HCT116 (cell line): ENCODE measurements around the gene STK4. TPM values are rescaled to one million over a fixed set of nuclear protein-coding genes. Genes with fewer than 3 reads are reported as not detected.
A peak's percentile ranks its signal among the peaks of the same experiment; 100 is the strongest.

Experiments used
- ATAC-seq: fragments of 200-7000 bp; cut with Tn5 transposase; 2 replicates; pipeline ENCODE4 v1.9.1; 2020; ENCODE audit warnings: mild to moderate bottlenecking, moderate library complexity
- BruUV-seq: library from RNA; stranded (reverse); fragments of 400-500 nt; replicated peaks from 2 replicates; lab custom pipeline; 2021; lab: Mats Ljungman, UMichigan
- CTCF ChIA-PET: fragments of 300-600 bp; sonication (Branson Sonifier 250); formaldehyde crosslinking; loops from one replicate; lab custom pipeline; 2021; ENCODE audit warnings: antibody characterized with exemption; lab: Charles Lee
- POLR2A ChIA-PET: fragments of 300-600, 350-600 bp; sonication (Branson Sonifier 250); formaldehyde crosslinking; loops from one replicate; lab custom pipeline; 2021; ENCODE audit warnings: antibody characterized with exemption; lab: Charles Lee
- RAD21 ChIA-PET, 2 experiments: fragments of 300-600 bp; sonication (Branson Sonifier 250); formaldehyde crosslinking; loops; one replicate each; lab custom pipeline; 2023; ENCODE audit warnings: low total read pairs in 2 of 2; ENCODE audit not compliant: uncharacterized antibody in 2 of 2, unreplicated experiment in 2 of 2, low non-redundant PET in 1 of 2; lab: Charles Lee
- DNase-seq: peaks from one replicate; pipeline ENCODE4 v3.0.0-alpha.2; 2010; ENCODE audit warnings: low read depth, low spot score
- H2AFZ ChIP-seq: fragments of 200-600 bp; shearing (Covaris generic), sonication (generic); 2 replicates; pipeline ENCODE4 v1.6.1; 2017; ENCODE audit warnings: low read depth, mixed run types, mixed read lengths, antibody characterized with exemption, low read length; ENCODE audit not compliant: poor library complexity, severe bottlenecking
- H3K27ac ChIP-seq: 2 replicates; pipeline ENCODE4 v1.5.1; 2012; ENCODE audit warnings: low read depth, low read length
- H3K27me3 ChIP-seq: fragments of 200-600 bp; sonication (generic); 2 replicates; pipeline ENCODE4 v1.6.1; 2016; ENCODE audit warnings: mixed run types, low read length, mixed read lengths; ENCODE audit not compliant: insufficient read depth
- H3K36me3 ChIP-seq, 2 experiments: fragments of 200-500 bp in 1 of 2; fragments of 200-600 bp in 1 of 2; sonication (Bioruptor generic) in 1 of 2; sonication (generic) in 1 of 2; 2 replicates each; pipeline versions ENCODE4 v1.5.1 to v1.6.1; 2014 to 2016; ENCODE audit warnings: low read length in 2 of 2, inconsistent platforms in 1 of 2, mixed read lengths in 1 of 2, mixed run types in 1 of 2; ENCODE audit not compliant: insufficient read depth in 2 of 2, control insufficient read depth in 1 of 2
- H3K4me1 ChIP-seq, 2 experiments: fragments of 200-600 bp in 1 of 2; sonication (generic) in 1 of 2; 2 replicates each; pipeline versions ENCODE4 v1.5.1 to v1.6.1; 2012 to 2017; ENCODE audit warnings: low read length in 2 of 2, inconsistent platforms in 1 of 2, mild to moderate bottlenecking in 1 of 2, mixed read lengths in 1 of 2, mixed run types in 1 of 2, moderate library complexity in 1 of 2; ENCODE audit not compliant: insufficient read depth in 2 of 2, control insufficient read depth in 1 of 2
- H3K4me2 ChIP-seq: fragments of 200-600 bp; sonication (generic); 2 replicates; pipeline ENCODE4 v1.6.1; 2017; ENCODE audit warnings: mixed run types, low read length, mixed read lengths
- H3K4me3 ChIP-seq, 2 experiments: fragments of 200-600 bp in 1 of 2; sonication (generic) in 1 of 2; replicated peaks in 1 of 2; 2 replicates each; pipeline ENCODE4 v1.5.1; 2011 to 2016; ENCODE audit warnings: low read length in 2 of 2, control low read depth in 1 of 2, low read depth in 1 of 2, mild to moderate bottlenecking in 1 of 2, mixed read lengths in 1 of 2, mixed run types in 1 of 2
- H3K79me2 ChIP-seq: fragments of 200-600 bp; sonication (generic); 2 replicates; pipeline ENCODE4 v1.6.1; 2017; ENCODE audit warnings: mild to moderate bottlenecking, mixed run types, low read length, moderate library complexity, mixed read lengths; ENCODE audit not compliant: insufficient read depth
- H3K9ac ChIP-seq: fragments of 200-600 bp; sonication (generic); 2 replicates; pipeline ENCODE4 v1.6.1; 2016; ENCODE audit warnings: low read length, mixed read lengths
- H3K9me2 ChIP-seq: fragments of 200-600 bp; sonication (generic), shearing (Covaris generic); 2 replicates; pipeline ENCODE4 v1.6.1; 2017; ENCODE audit warnings: mixed run types, mild to moderate bottlenecking, moderate library complexity; ENCODE audit not compliant: insufficient read depth
- H3K9me3 ChIP-seq, 2 experiments: fragments of 200-500 bp in 1 of 2; fragments of 200-600 bp in 1 of 2; sonication (Bioruptor generic) in 1 of 2; sonication (generic) in 1 of 2; 2 replicates each; pipeline ENCODE4 v1.6.1; 2014 to 2017; ENCODE audit warnings: low read length in 2 of 2, mixed read lengths in 2 of 2, inconsistent platforms in 1 of 2, low read depth in 1 of 2, mild to moderate bottlenecking in 1 of 2, mixed run types in 1 of 2, moderate library complexity in 1 of 2; ENCODE audit not compliant: control insufficient read depth in 1 of 2, insufficient read depth in 1 of 2
- H4K20me1 ChIP-seq: fragments of 200-600 bp; sonication (generic), shearing (Covaris generic); 2 replicates; pipeline ENCODE4 v1.6.1; 2017; ENCODE audit warnings: mixed run types, mild to moderate bottlenecking, moderate library complexity; ENCODE audit not compliant: insufficient read depth
- CBX3 ChIP-seq: IDR thresholded peaks from 2 replicates; pipeline ENCODE4 v1.6.1; 2012; ENCODE audit warnings: low read depth
- CEBPB ChIP-seq: IDR thresholded peaks from 2 replicates; pipeline ENCODE4 v1.6.1; 2012; ENCODE audit warnings: low read depth
- CTCF ChIP-seq, 3 experiments: fragments of 200-600 bp in 1 of 3; sonication (generic) in 1 of 3; IDR thresholded peaks in 2 of 3; conservative IDR thresholded peaks in 1 of 3; 2 replicates each; pipeline ENCODE4 v1.5.1; 2012 to 2017; ENCODE audit warnings: low read depth in 2 of 3, low read length in 2 of 3, antibody characterized with exemption in 1 of 3, borderline replicate concordance in 1 of 3, control low read depth in 1 of 3, mild to moderate bottlenecking in 1 of 3, mixed read lengths in 1 of 3, mixed run types in 1 of 3, moderate library complexity in 1 of 3; ENCODE audit not compliant: insufficient read depth in 1 of 3
- EGR1 ChIP-seq: IDR thresholded peaks from 2 replicates; pipeline ENCODE4 v1.6.1; 2012; ENCODE audit warnings: low read depth
- ELF1 ChIP-seq: IDR thresholded peaks from 2 replicates; pipeline ENCODE4 v1.6.1; 2012; ENCODE audit warnings: low read depth, borderline replicate concordance
- EZH2 ChIP-seq: fragments of 200-600 bp; sonication (generic); IDR thresholded peaks from 2 replicates; pipeline ENCODE4 v1.6.1; 2017; ENCODE audit warnings: antibody characterized with exemption, mixed run types
- FOSL1 ChIP-seq: IDR thresholded peaks from 2 replicates; pipeline ENCODE4 v1.6.1; 2012; ENCODE audit warnings: low read depth
- JUND ChIP-seq: IDR thresholded peaks from 2 replicates; pipeline ENCODE4 v1.6.1; 2012
- POLR2A ChIP-seq: IDR thresholded peaks from 2 replicates; pipeline ENCODE4 v1.7.0; 2011; ENCODE audit warnings: borderline replicate concordance; ENCODE audit not compliant: insufficient read depth, insufficient read length; ENCODE audit errors: extremely low read depth
- POLR2AphosphoS5 ChIP-seq: IDR thresholded peaks from 2 replicates; pipeline ENCODE4 v1.6.1; 2011; ENCODE audit warnings: mild to moderate bottlenecking, low read depth, low read length, moderate library complexity
- RAD21 ChIP-seq: IDR thresholded peaks from 2 replicates; pipeline ENCODE4 v1.6.1; 2012; ENCODE audit warnings: low read depth, mild to moderate bottlenecking
- SIN3A ChIP-seq: IDR thresholded peaks from 2 replicates; pipeline ENCODE4 v1.6.1; 2012; ENCODE audit warnings: low read depth
- SP1 ChIP-seq: IDR thresholded peaks from 2 replicates; pipeline ENCODE4 v1.6.1; 2012; ENCODE audit warnings: low read depth
- TCF7L2 ChIP-seq: IDR thresholded peaks from 2 replicates; pipeline ENCODE4 v1.7.0; 2011; ENCODE audit warnings: borderline replicate concordance, inconsistent platforms; ENCODE audit not compliant: insufficient read depth, insufficient read length; ENCODE audit errors: extremely low read depth
- YY1 ChIP-seq: IDR thresholded peaks from 2 replicates; pipeline ENCODE4 v1.6.1; 2011; ENCODE audit warnings: low read length, low read depth, moderate library complexity, mild to moderate bottlenecking; ENCODE audit not compliant: insufficient replicate concordance; ENCODE audit errors: extremely low read depth
- ZBTB33 ChIP-seq: IDR thresholded peaks from 2 replicates; pipeline ENCODE4 v1.6.1; 2011; ENCODE audit warnings: mild to moderate bottlenecking, low read length, moderate library complexity; ENCODE audit not compliant: insufficient replicate concordance; ENCODE audit errors: extremely low read depth
- ZNF274 ChIP-seq: fragments of 200-500 bp; sonication (Bioruptor generic); IDR thresholded peaks from 2 replicates; pipeline ENCODE4 v1.6.1; 2014; ENCODE audit warnings: mild to moderate bottlenecking, low read depth, low read length, inconsistent platforms
- intact Hi-C: fragments of 100-400 bp; cut with micrococcal nuclease; formaldehyde crosslinking; loops from 2 replicates; pipeline ENCODE4 v1.10.0; 2022
- total RNA-seq: library from RNA; stranded (reverse); gene quantifications from one replicate; pipeline ENCODE4 v1.2.1, GENCODE V29; 2021; ENCODE audit not compliant: unreplicated experiment
- TF ChIP-seq, protein P1 (sequence below): IDR thresholded peaks from 2 replicates; pipeline ENCODE4 v1.6.1; 2012
- TF ChIP-seq, protein P2 (sequence below): IDR thresholded peaks from 2 replicates; pipeline ENCODE4 v1.6.1; 2012; ENCODE audit warnings: low read depth

STK4 gene
- total RNA-seq, 1 experiment from 2014 or later: 45.4 TPM

- Histone ChIP-seq H3K4me3 (no peak overlapping the region), H3K27ac (no peak overlapping the region), H3K4me1 (no peaks in the 10 kb centered on the region), H3K4me2 (no peak overlapping the region), H3K36me3 (peaks cover 22 to 23% of the 10 kb centered on the region in 2 experiments; a peak in 3 of 4 replicates), H3K9me3 (no peaks in the 10 kb centered on the region), H3K79me2 (no peaks in the 10 kb centered on the region), H3K9me2 (no peaks in the 10 kb centered on the region), H2AFZ (no peak overlapping the region), H3K27me3 (no peaks in the 10 kb centered on the region), H4K20me1 (no peaks in the 10 kb centered on the region), H3K9ac (no peak overlapping the region)
- no peak for ATAC-seq
- BruUV-seq: TSS peak; percentile 53
- TF ChIP-seq ZNF274: no peak
- no peak for TF ChIP-seq EZH2
- TF ChIP-seq FOSL1: no peak
- no peak for TF ChIP-seq YY1
- TF ChIP-seq, protein P1, sequence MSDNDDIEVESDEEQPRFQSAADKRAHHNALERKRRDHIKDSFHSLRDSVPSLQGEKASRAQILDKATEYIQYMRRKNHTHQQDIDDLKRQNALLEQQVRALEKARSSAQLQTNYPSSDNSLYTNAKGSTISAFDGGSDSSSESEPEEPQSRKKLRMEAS: no peak
- TF ChIP-seq TCF7L2: no peak
- TF ChIP-seq SIN3A: no peak
- no peak for TF ChIP-seq JUND
- TF ChIP-seq CBX3: no peak
- no peak for TF ChIP-seq SP1
- no peak for TF ChIP-seq CEBPB
- TF ChIP-seq ZBTB33: no peak
- no peak for TF ChIP-seq CTCF (IDR thresholded peaks at IDR 0.05 in 2 of 3, conservative IDR thresholded peaks at IDR 0.05 in 1 of 3; ENCODE audit: borderline replicate concordance in 1 of 3, insufficient read depth in 1 of 3, low read depth in 2 of 3, low read length in 2 of 3)
- TF ChIP-seq EGR1: no peak
- no peak for TF ChIP-seq RAD21
- TF ChIP-seq, protein P2, sequence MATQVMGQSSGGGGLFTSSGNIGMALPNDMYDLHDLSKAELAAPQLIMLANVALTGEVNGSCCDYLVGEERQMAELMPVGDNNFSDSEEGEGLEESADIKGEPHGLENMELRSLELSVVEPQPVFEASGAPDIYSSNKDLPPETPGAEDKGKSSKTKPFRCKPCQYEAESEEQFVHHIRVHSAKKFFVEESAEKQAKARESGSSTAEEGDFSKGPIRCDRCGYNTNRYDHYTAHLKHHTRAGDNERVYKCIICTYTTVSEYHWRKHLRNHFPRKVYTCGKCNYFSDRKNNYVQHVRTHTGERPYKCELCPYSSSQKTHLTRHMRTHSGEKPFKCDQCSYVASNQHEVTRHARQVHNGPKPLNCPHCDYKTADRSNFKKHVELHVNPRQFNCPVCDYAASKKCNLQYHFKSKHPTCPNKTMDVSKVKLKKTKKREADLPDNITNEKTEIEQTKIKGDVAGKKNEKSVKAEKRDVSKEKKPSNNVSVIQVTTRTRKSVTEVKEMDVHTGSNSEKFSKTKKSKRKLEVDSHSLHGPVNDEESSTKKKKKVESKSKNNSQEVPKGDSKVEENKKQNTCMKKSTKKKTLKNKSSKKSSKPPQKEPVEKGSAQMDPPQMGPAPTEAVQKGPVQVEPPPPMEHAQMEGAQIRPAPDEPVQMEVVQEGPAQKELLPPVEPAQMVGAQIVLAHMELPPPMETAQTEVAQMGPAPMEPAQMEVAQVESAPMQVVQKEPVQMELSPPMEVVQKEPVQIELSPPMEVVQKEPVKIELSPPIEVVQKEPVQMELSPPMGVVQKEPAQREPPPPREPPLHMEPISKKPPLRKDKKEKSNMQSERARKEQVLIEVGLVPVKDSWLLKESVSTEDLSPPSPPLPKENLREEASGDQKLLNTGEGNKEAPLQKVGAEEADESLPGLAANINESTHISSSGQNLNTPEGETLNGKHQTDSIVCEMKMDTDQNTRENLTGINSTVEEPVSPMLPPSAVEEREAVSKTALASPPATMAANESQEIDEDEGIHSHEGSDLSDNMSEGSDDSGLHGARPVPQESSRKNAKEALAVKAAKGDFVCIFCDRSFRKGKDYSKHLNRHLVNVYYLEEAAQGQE: no peak
- no peak for TF ChIP-seq POLR2AphosphoS5
- no peak for TF ChIP-seq POLR2A
- TF ChIP-seq ELF1: no peak
- DNase-seq: no peak
- RAD21 ChIA-PET: no interaction called here
- POLR2A ChIA-PET: interaction anchor here (0.6 to 1.3 kb wide), 2 partner anchors 15 to 22 kb away, joined by 3 to 4 read pairs; partner anchors contain the start of gene PABPC1L
- intact Hi-C loops: no loop called here
- CTCF ChIA-PET: no interaction called here
These were observed 34.4 kb upstream of the STK4 start for GRCh38 chr20:44931911-44932310.
